Activated T-helper 1 cell treated with Interleukin-2 at 50 U/mL for 16 hours (primary cell): ENCODE data around the gene GDPD4.
"Not testable (repeated sequence)": the region's sequence is repeated elsewhere in the genome, so short reads cannot be mapped to it uniquely, and the experiment has no call there.

Experiments used
- DNase-seq: peaks from one replicate; pipeline ENCODE4 v3.0.0-alpha.2; 2020; ENCODE audit warnings: low read depth

Gene GDPD4

GRCh38 chr11:77301510-77301909 lies at the start of gene GDPD4:
Gene GDPD4 (minus strand): TSS chr11:77301686. CDS start chr11:77285137, 16,549 bp downstream.
- no peak for DNase-seq

- DNase-seq: no peak
Measured at GRCh38 chr11:77347948-77348347, 46.5 kb upstream of the GDPD4 start.

GRCh38 chr11:77346906-77347603 lies 45.6 kb upstream of the GDPD4 start:
- DNase-seq: no peak

- no peak for DNase-seq
Measured at GRCh38 chr11:77345621-77346020, 44.1 kb upstream of the GDPD4 start.

GRCh38 chr11:77340501-77340900 lies 39.0 kb upstream of the GDPD4 start:
- DNase-seq: no peak

GRCh38 chr11:77332259-77332658 lies 30.8 kb upstream of the GDPD4 start:
- DNase-seq: no peak

GRCh38 chr11:77325159-77325558 lies 23.7 kb upstream of the GDPD4 start:
- no peak for DNase-seq

- no peak for DNase-seq
Measured at GRCh38 chr11:77324508-77324907, 23.0 kb upstream of the GDPD4 start.

- no peak for DNase-seq
Measured at GRCh38 chr11:77322926-77323590, 21.6 kb upstream of the GDPD4 start.

GRCh38 chr11:77322506-77322905 lies 21.0 kb upstream of the GDPD4 start:
- no peak for DNase-seq

- DNase-seq: no peak
Measured at GRCh38 chr11:77320351-77320750, 18.9 kb upstream of the GDPD4 start.

- no peak for DNase-seq
Measured at GRCh38 chr11:77318600-77318999, 17.1 kb upstream of the GDPD4 start.

GRCh38 chr11:77316733-77317342 lies 15.4 kb upstream of the GDPD4 start:
- DNase-seq: no peak

- DNase-seq: no peak
Measured at GRCh38 chr11:77312107-77312506, 10.6 kb upstream of the GDPD4 start.

- DNase-seq: no peak
Measured at GRCh38 chr11:77311701-77312100, 10.2 kb upstream of the GDPD4 start.

GRCh38 chr11:77310721-77311120 lies 9.2 kb upstream of the GDPD4 start:
- DNase-seq: no peak

- DNase-seq: no peak
Measured at GRCh38 chr11:77309401-77310085, 8.1 kb upstream of the GDPD4 start.

- DNase-seq: no peak
Measured at GRCh38 chr11:77308838-77309237, 7.4 kb upstream of the GDPD4 start.

- no peak for DNase-seq
Measured at GRCh38 chr11:77303328-77303727, 1.8 kb upstream of the GDPD4 start.

- no peak for DNase-seq
Measured at GRCh38 chr11:77302752-77303151, 1.3 kb upstream of the GDPD4 start.

- no peak for DNase-seq
Measured at GRCh38 chr11:77300695-77301094, 791 bp downstream of the GDPD4 start.

GRCh38 chr11:77300028-77300427 lies 1.5 kb downstream of the GDPD4 start:
- not testable (repeated sequence) for DNase-seq

- DNase-seq: no peak
Measured at GRCh38 chr11:77299528-77299993, 1.9 kb downstream of the GDPD4 start.
